ENCODE data around the gene OSBPL7.
"Not testable (repeated sequence)": the region's sequence is repeated elsewhere in the genome, so short reads cannot be mapped to it uniquely, and the experiment has no call there.

OSBPL7 gene

GRCh38 chr17:47803201-47803600 lies 18.4 kb downstream of the OSBPL7 start:
- DNase-seq, result no peak

GRCh38 chr17:47802341-47803022 lies 19.1 kb downstream of the OSBPL7 start:
- peak; percentile 42 for DNase-seq

- DNase-seq, result no peak
Measured at GRCh38 chr17:47801906-47802305, 19.7 kb downstream of the OSBPL7 start.

- DNase-seq, result no peak
Measured at GRCh38 chr17:47801176-47801765, 20.3 kb downstream of the OSBPL7 start.

- DNase-seq, result no peak
Measured at GRCh38 chr17:47800686-47801085, 20.9 kb downstream of the OSBPL7 start.

- DNase-seq, result no peak
Measured at GRCh38 chr17:47797797-47798196, 23.8 kb downstream of the OSBPL7 start.

- DNase-seq, result no peak
Measured at GRCh38 chr17:47792979-47793378, 28.6 kb downstream of the OSBPL7 start.

GRCh38 chr17:47792457-47792856 lies 29.1 kb downstream of the OSBPL7 start:
- no peak for DNase-seq

- no peak for DNase-seq
Measured at GRCh38 chr17:47791025-47791424, 30.6 kb downstream of the OSBPL7 start.

- DNase-seq, result peak; percentile 58
Measured at GRCh38 chr17:47789611-47790561, 31.7 kb downstream of the OSBPL7 start.

- peak; percentile 30 for DNase-seq
Measured at GRCh38 chr17:47785538-47786123, 36.0 kb downstream of the OSBPL7 start.

GRCh38 chr17:47781397-47781796 lies 40.2 kb downstream of the OSBPL7 start:
- DNase-seq, result no peak

GRCh38 chr17:47778184-47778635 lies 43.4 kb downstream of the OSBPL7 start:
- no peak for DNase-seq

- peak; percentile 48 for DNase-seq
Measured at GRCh38 chr17:47776330-47777197, 45.0 kb downstream of the OSBPL7 start.

GRCh38 chr17:47774987-47775580 lies 46.5 kb downstream of the OSBPL7 start:
- no peak for DNase-seq

GRCh38 chr17:47774331-47774730 lies 47.3 kb downstream of the OSBPL7 start:
- no peak for DNase-seq

GRCh38 chr17:47773649-47774048 lies 47.9 kb downstream of the OSBPL7 start:
- DNase-seq, result not testable (repeated sequence)

GRCh38 chr17:47763913-47764582 lies 57.5 kb downstream of the OSBPL7 start:
- DNase-seq, result peak; percentile 10

- no peak for DNase-seq
Measured at GRCh38 chr17:47762728-47763127, 58.9 kb downstream of the OSBPL7 start.

GRCh38 chr17:47760409-47761140 lies 61.0 kb downstream of the OSBPL7 start:
- no peak for DNase-seq
